ENCODE data around the gene REXO4. TPM values are rescaled to one million over a fixed set of nuclear protein-coding genes. Genes with fewer than 3 reads are reported as not detected.
A peak's percentile ranks its signal among the peaks of the same experiment; 100 is the strongest.

The REXO4 gene, protein sequence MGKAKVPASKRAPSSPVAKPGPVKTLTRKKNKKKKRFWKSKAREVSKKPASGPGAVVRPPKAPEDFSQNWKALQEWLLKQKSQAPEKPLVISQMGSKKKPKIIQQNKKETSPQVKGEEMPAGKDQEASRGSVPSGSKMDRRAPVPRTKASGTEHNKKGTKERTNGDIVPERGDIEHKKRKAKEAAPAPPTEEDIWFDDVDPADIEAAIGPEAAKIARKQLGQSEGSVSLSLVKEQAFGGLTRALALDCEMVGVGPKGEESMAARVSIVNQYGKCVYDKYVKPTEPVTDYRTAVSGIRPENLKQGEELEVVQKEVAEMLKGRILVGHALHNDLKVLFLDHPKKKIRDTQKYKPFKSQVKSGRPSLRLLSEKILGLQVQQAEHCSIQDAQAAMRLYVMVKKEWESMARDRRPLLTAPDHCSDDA
- total RNA-seq, result 10 to 100 TPM; 18.7 to 26.0 (median 20.1) TPM
- long read RNA-seq, donor 1, transcript REXO4-202 (8 exons, 2,360 nt), result major isoform, 50 of 63 reads
- long read RNA-seq, donor 1, partial matches to known transcripts, result 7 of 63 reads
- long read RNA-seq, donor 1, other reads (novel, unspliced or antisense), result 6 of 63 reads
- long read RNA-seq, donor 2, transcript REXO4-202 (8 exons, 2,360 nt), result major isoform, 8 of 11 reads
- long read RNA-seq, donor 2, partial matches to known transcripts, result 1 of 11 reads
- long read RNA-seq, donor 2, other reads (novel, unspliced or antisense), result 2 of 11 reads

- H3K4me1 ChIP-seq (ENCODE audit: low read depth), result peaks cover 15% of the 10 kb centered on the region
- peaks cover 7% of the 10 kb centered on the region for H3K36me3 ChIP-seq (ENCODE audit: low read depth)
- no peak for TF ChIP-seq CTCF (IDR thresholded peaks at IDR 0.05)
- peak; percentile 83 to 93 (median 93) for DNase-seq
- H3K9me3 ChIP-seq, result no peaks in the 10 kb centered on the region
- peak within 1 kb of the TSS; percentile 80 for H3K4me3 ChIP-seq
- intact Hi-C loops (cut with DNase I, micrococcal nuclease), result no loop called here
- peak; percentile 91 for ATAC-seq
Observed at GRCh38 chr9:133417541-133418461, at the start of gene REXO4. REXO4 (minus strand) TSS chr9:133418010; CDS start chr9:133417844, 166 bp downstream.

- DNase-seq (peak in 1 of 3 donors; percentile 12), ATAC-seq (no peak)
- intact Hi-C loops (cut with DNase I, micrococcal nuclease), result no loop called here
- Histone ChIP-seq H3K36me3 (ENCODE audit: low read depth) (no peaks in the 10 kb centered on the region), H3K4me1 (ENCODE audit: low read depth) (peaks cover 22% of the 10 kb centered on the region), H3K4me3 (no peak overlapping the region), H3K9me3 (no peaks in the 10 kb centered on the region)
- no peak for TF ChIP-seq CTCF (IDR thresholded peaks at IDR 0.05)
Observed at GRCh38 chr9:133467101-133467500, 49.3 kb upstream of the REXO4 start.

DNA sequence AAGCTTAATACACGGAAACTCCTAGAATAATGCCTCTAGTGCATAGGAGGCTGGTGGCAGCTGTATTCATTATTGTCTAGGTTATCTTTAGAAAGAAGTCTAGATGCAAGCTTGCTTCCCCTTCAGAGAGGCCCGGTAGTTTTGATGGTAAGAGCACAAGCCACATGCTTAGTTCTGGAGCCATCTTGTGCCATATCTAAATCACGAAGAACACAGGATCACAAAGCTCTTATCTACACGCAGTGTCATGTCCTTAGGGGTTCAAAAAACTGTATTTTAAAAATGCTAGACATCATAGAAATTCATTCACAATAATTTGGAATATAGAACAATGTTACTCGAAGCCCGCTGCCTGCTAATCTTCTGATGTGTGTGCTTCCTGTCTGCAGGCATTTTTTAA, 48.2 kb upstream of the REXO4 start:
- Histone ChIP-seq H3K4me3 (no peak overlapping the region), H3K36me3 (ENCODE audit: low read depth) (no peaks in the 10 kb centered on the region), H3K4me1 (ENCODE audit: low read depth) (peaks cover 15% of the 10 kb centered on the region), H3K9me3 (no peaks in the 10 kb centered on the region)
- no peak for TF ChIP-seq CTCF (IDR thresholded peaks at IDR 0.05)
- ATAC-seq, result no peak
- intact Hi-C loops (cut with DNase I, micrococcal nuclease), result no loop called here
- DNase-seq, result no peak

- H3K9me3 ChIP-seq, result no peaks in the 10 kb centered on the region
- no peak overlapping the region for H3K4me3 ChIP-seq
- H3K36me3 ChIP-seq (ENCODE audit: low read depth), result no peaks in the 10 kb centered on the region
- ATAC-seq, result no peak
- peaks cover 6% of the 10 kb centered on the region for H3K4me1 ChIP-seq (ENCODE audit: low read depth)
- intact Hi-C loops (cut with DNase I, micrococcal nuclease), result no loop called here
- TF ChIP-seq CTCF (IDR thresholded peaks at IDR 0.05), result no peak
- DNase-seq, result peak in 1 of 3 donors; percentile 21
Observed at GRCh38 chr9:133464638-133465037, 46.8 kb upstream of the REXO4 start.

DNA sequence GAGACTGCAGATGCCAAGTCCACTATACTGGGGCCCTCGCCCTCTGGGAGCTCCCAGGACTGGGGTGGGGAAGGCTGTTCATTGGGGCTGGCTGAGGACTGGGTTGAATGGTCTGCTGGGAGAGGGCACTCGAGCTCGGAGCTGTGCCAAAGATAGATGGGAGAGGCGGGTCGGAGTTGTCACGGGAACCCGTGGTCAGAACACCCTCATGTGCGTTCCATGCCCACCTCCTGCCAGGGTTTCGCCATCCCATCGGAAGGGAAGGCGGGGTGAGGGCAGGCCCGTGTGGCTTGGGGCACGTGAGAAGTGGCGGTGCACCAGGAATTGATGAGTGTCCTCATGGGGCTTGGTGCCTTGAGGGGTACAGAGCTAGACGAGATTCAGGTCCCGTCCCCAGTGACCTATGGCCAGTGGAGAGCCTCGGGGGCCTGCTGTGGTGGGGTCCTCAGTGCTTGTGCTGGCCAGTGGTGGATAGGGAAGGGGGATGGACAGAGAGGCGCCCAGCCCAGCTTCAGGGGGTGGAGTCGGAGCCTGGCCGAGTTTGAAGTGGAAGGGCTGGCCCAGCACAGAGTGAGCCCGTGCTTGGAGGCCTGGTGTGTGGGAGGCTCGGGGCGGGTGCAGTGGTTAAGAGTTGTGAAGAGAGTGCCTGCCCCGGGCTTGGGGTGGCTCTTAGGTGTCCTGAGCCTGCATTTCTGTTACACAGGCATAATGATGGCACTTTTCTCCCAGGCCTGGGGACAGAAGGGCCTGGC, 46.2 kb upstream of the REXO4 start:
- Histone ChIP-seq H3K9me3 (no peaks in the 10 kb centered on the region), H3K4me1 (ENCODE audit: low read depth) (peaks cover 6% of the 10 kb centered on the region), H3K36me3 (ENCODE audit: low read depth) (no peaks in the 10 kb centered on the region), H3K4me3 (no peak overlapping the region)
- peak in 2 of 3 donors; percentile 25 to 49 for DNase-seq
- no peak for TF ChIP-seq CTCF (IDR thresholded peaks at IDR 0.05)
- no peak for ATAC-seq
- intact Hi-C loops (cut with DNase I, micrococcal nuclease), result no loop called here

Data from mucosa of descending colon (tissue), 3 donors.